A549 (cell line): ENCODE measurements around the gene DNALI1. TPM values are rescaled to one million over a fixed set of nuclear protein-coding genes. Genes with fewer than 3 reads are reported as not detected.

Source experiments
- ATAC-seq, 2 experiments: fragments of 200-7000 bp in 1 of 2; fragments of >200 bp in 1 of 2; cut with Nextera tagmentation in 1 of 2; cut with Tn5 transposase in 1 of 2; 3 replicates each; pipeline versions ENCODE4 v1.8.0 to v1.9.1; 2018 to 2020; ENCODE audit warnings: mild to moderate bottlenecking in 1 of 2, moderate library complexity in 1 of 2
- CTCF ChIA-PET: fragments of 300-600 bp; sonication (Branson Sonifier 250); formaldehyde crosslinking; extraction: SDS; loops from one replicate; lab custom pipeline; 2021; ENCODE audit warnings: antibody characterized with exemption, inconsistent platforms; lab: Yijun Ruan, JAX
- POLR2A ChIA-PET: fragments of 350-600 bp; formaldehyde crosslinking; extraction: SDS; loops from one replicate; lab custom pipeline; 2021; ENCODE audit warnings: antibody characterized with exemption, inconsistent platforms; lab: Yijun Ruan, JAX
- DNase-seq, 2 experiments: peaks; one replicate each; pipeline versions ENCODE4 v3.0.0 to v3.0.0-alpha.2; 2011 to 2016; ENCODE audit warnings: low read depth in 1 of 2, low spot score in 1 of 2
- FAIRE-seq: peaks from 2 replicates; lab custom pipeline; 2011; peaks lifted over from hg19 to GRCh38; lab: Jason Lieb, UNC
- H3K27ac ChIP-seq, 2 experiments: fragments of >200 bp; sonication (Bioruptor Twin); formaldehyde crosslinking; 3 replicates each; pipeline ENCODE4 v1.5.1; 2016 to 2017
- H3K4me1 ChIP-seq: fragments of >200 bp; sonication (Bioruptor Twin); formaldehyde crosslinking; 3 replicates; pipeline ENCODE4 v1.6.1; 2016
- H3K4me2 ChIP-seq: fragments of >200 bp; sonication (Bioruptor Twin); formaldehyde crosslinking; 3 replicates; pipeline ENCODE4 v1.6.1; 2016
- H3K4me3 ChIP-seq: fragments of >200 bp; sonication (Bioruptor Twin); formaldehyde crosslinking; 3 replicates; pipeline ENCODE4 v1.5.1; 2016
- H3K9me3 ChIP-seq: fragments of >200 bp; sonication (Bioruptor Twin); formaldehyde crosslinking; 3 replicates; pipeline ENCODE4 v1.6.1; 2016
- CBX2 ChIP-seq: fragments of 200-600 bp; sonication (generic); IDR thresholded peaks from 2 replicates; pipeline ENCODE4 v1.6.1; 2016; ENCODE audit warnings: low read depth, mild to moderate bottlenecking, borderline replicate concordance
- CBX8 ChIP-seq: fragments of 200-600 bp; sonication (generic); IDR thresholded peaks from 2 replicates; pipeline ENCODE4 v1.6.1; 2016
- CHD4 ChIP-seq: fragments of 200-600 bp; sonication (generic); IDR thresholded peaks from 2 replicates; pipeline ENCODE4 v1.6.1; 2016; ENCODE audit warnings: antibody characterized with exemption, mild to moderate bottlenecking, borderline replicate concordance
- EHF ChIP-seq: fragments of 250-450 bp; sonication (Bioruptor Pico); IDR thresholded peaks from 2 replicates; pipeline ENCODE4 v1.5.0; 2020; ENCODE audit warnings: mild to moderate bottlenecking
- EP300 ChIP-seq, 2 experiments: fragments of >200 bp; sonication (Bioruptor Twin); formaldehyde crosslinking; IDR thresholded peaks; 2 replicates in 1 of 2; 3 replicates in 1 of 2; pipeline ENCODE4 v1.6.1; 2016 to 2017
- ESRRA ChIP-seq: fragments of 150-350 bp; IDR thresholded peaks from 2 replicates; pipeline ENCODE4 v1.6.1; 2014; ENCODE audit warnings: mild to moderate bottlenecking, low read length, borderline replicate concordance
- FOSB ChIP-seq: fragments of 250-450 bp; sonication (Bioruptor Pico); IDR thresholded peaks from 2 replicates; pipeline ENCODE4 v1.5.0; 2020; ENCODE audit warnings: mild to moderate bottlenecking, moderate library complexity
- HEYL ChIP-seq: fragments of 250-450 bp; sonication (Bioruptor Pico); IDR thresholded peaks from 2 replicates; pipeline ENCODE4 v1.8.0; 2021; ENCODE audit warnings: mild to moderate bottlenecking, moderate library complexity
- HOXA7 ChIP-seq: fragments of 250-450 bp; sonication (Bioruptor Pico); IDR thresholded peaks from 2 replicates; pipeline ENCODE4 v1.5.0; 2020; ENCODE audit warnings: mild to moderate bottlenecking, moderate library complexity
- HOXB5 ChIP-seq: fragments of 250-450 bp; sonication (Bioruptor Pico); IDR thresholded peaks from 2 replicates; pipeline ENCODE4 v1.5.0; 2020; ENCODE audit warnings: mild to moderate bottlenecking, moderate library complexity
- JUN ChIP-seq, 2 experiments: fragments of >200 bp; sonication (Bioruptor Twin); formaldehyde crosslinking; IDR thresholded peaks; 2 replicates in 1 of 2; 3 replicates in 1 of 2; pipeline ENCODE4 v1.6.1; 2016 to 2017
- JUNB ChIP-seq: fragments of >200 bp; sonication (Bioruptor Twin); formaldehyde crosslinking; IDR thresholded peaks from 2 replicates; pipeline ENCODE4 v1.6.1; 2016
- KDM5A ChIP-seq: fragments of 200-600 bp; sonication (generic); IDR thresholded peaks from 2 replicates; pipeline ENCODE4 v1.6.1; 2016; ENCODE audit warnings: antibody characterized with exemption, mild to moderate bottlenecking
- MAFK ChIP-seq: fragments of 450-650 bp; IDR thresholded peaks from 2 replicates; pipeline ENCODE4 v1.6.1; 2014; ENCODE audit not compliant: partially characterized antibody
- MAZ ChIP-seq: fragments of 150-350 bp; IDR thresholded peaks from 2 replicates; pipeline ENCODE4 v1.6.1; 2014; ENCODE audit warnings: antibody characterized with exemption, low read depth, low read length, borderline replicate concordance
- MYC ChIP-seq: IDR thresholded peaks from 2 replicates; pipeline ENCODE4 v1.6.1; 2012; ENCODE audit warnings: mild to moderate bottlenecking, inconsistent platforms, low read length, improper control_type of control experiment, borderline replicate concordance
- NFE2L2 ChIP-seq: fragments of 150-350 bp; conservative IDR thresholded peaks from 2 replicates; pipeline ENCODE4 v1.6.1; 2014; ENCODE audit warnings: low read length
- NR3C1 ChIP-seq: fragments of >200 bp; sonication (Bioruptor Twin); formaldehyde crosslinking; IDR thresholded peaks from 3 replicates; pipeline ENCODE4 v1.6.1; 2017
- POLR2A ChIP-seq: IDR thresholded peaks from 2 replicates; pipeline ENCODE4 v1.6.1; 2012; ENCODE audit warnings: mild to moderate bottlenecking, low read length
- POLR2AphosphoS2 ChIP-seq: conservative IDR thresholded peaks from 2 replicates; pipeline ENCODE4 v1.6.1; 2012; ENCODE audit warnings: low read length, improper control_type of control experiment, inconsistent platforms
- RAD21 ChIP-seq, 2 experiments: fragments of >200 bp in 1 of 2; sonication (Bioruptor Twin) in 1 of 2; formaldehyde crosslinking in 1 of 2; IDR thresholded peaks in 1 of 2; conservative IDR thresholded peaks in 1 of 2; 2 replicates in 1 of 2; 3 replicates in 1 of 2; pipeline ENCODE4 v1.6.1; 2012 to 2018; ENCODE audit warnings: inconsistent platforms in 1 of 2
- RARB ChIP-seq: fragments of 250-450 bp; sonication (Bioruptor Pico); IDR thresholded peaks from 2 replicates; pipeline ENCODE4 v1.8.0; 2021; ENCODE audit warnings: mild to moderate bottlenecking, moderate library complexity
- RCOR1 ChIP-seq: fragments of 150-350 bp; IDR thresholded peaks from 2 replicates; pipeline ENCODE4 v1.6.1; 2014; ENCODE audit warnings: antibody characterized with exemption, low read length, low read depth
- SREBF2 ChIP-seq: fragments of 450-650 bp; IDR thresholded peaks from 2 replicates; pipeline ENCODE4 v1.6.1; 2014; ENCODE audit warnings: mild to moderate bottlenecking, moderate library complexity
- ZC3H11A ChIP-seq: fragments of 450-650 bp; IDR thresholded peaks from 2 replicates; pipeline ENCODE4 v1.6.1; 2014; ENCODE audit warnings: antibody characterized with exemption, mild to moderate bottlenecking
- ZFP36 ChIP-seq: fragments of 450-650 bp; IDR thresholded peaks from 2 replicates; pipeline ENCODE4 v1.6.1; 2014; ENCODE audit warnings: borderline replicate concordance; ENCODE audit not compliant: partially characterized antibody
- WGBS: methylation state at CpG from one replicate; pipeline ENCODE4 v1.1.6; 2017; ENCODE audit errors: missing lambda C conversion rate; 5-methylcytosine and 5-hydroxymethylcytosine counted together
- polyA plus RNA-seq, 4 experiments: library from polyadenylated mRNA; depleted of rRNA in 3 of 4; stranded (reverse); fragments of >200 nt; fragmentation: RNase III in 1 of 4; extraction: RNeasy Plus Mini Kit Qiagen cat#74134 plus additional on column Dnase treatment in 1 of 4; gene quantifications; 2 replicates in 3 of 4; 3 replicates in 1 of 4; pipeline ENCODE4 v1.2.3, GENCODE V29; 2011 to 2017
- TF ChIP-seq, protein P1 (sequence below): fragments of >200 bp; sonication (Bioruptor Twin); formaldehyde crosslinking; IDR thresholded peaks from 3 replicates; pipeline ENCODE4 v1.5.1; 2016
- TF ChIP-seq, protein P2 (sequence below): fragments of >200 bp; sonication (Bioruptor Twin); formaldehyde crosslinking; IDR thresholded peaks from 3 replicates; pipeline ENCODE4 v1.6.1; 2016
- TF ChIP-seq, protein P3 (sequence below): fragments of 150-350 bp; IDR thresholded peaks from 2 replicates; pipeline ENCODE4 v1.6.1; 2014; ENCODE audit warnings: low read depth, mild to moderate bottlenecking, low read length
- TF ChIP-seq, protein P4 (sequence below): fragments of >200 bp; sonication (Bioruptor Twin); formaldehyde crosslinking; IDR thresholded peaks from 2 replicates; pipeline ENCODE4 v1.6.1; 2016

Gene DNALI1
- polyA plus RNA-seq, 2 of the 4 experiments (the other 2 are of a cell fraction), result not detected

DNA sequence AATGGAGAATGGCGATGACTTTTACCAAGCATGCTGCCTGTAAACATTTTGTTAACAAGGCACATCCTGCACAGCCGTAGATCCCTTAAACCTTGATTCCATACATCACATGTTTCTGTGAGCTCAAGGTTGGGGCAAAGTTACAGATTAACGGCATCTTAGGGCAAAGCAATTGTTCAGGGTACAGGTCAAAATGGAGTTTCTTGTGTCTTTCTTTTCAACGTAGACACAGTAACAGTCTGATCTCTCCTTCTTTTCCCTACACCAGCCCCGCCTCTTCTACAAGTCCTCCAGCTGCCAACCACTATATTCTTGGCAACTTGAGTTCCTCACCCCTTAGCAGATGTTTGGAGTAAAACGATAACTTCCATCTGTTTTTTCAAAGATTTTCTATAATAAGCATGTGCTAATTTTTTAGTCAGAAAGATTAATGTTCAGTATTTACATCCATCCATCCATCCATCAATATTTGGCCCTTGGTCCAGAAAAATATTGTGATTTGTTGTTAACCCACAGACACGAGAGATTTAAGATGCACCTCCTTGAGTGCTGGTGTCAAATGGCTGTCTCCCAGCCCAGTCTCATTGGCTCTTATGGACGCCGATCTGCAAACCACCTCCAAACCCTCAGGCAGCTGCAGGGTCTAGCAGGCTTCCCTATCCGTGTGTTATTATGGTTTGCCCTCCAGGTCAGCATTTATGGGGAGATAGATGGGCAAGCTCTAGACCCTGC lies 3.8 kb downstream of the DNALI1 start:
- DNase-seq (no peak), ATAC-seq (peak in 1 of 2 experiments; percentile 7; a peak in 1 of 6 replicates), FAIRE-seq (no peak)
- H3K4me3 ChIP-seq, result no peak overlapping the region
- no peaks in the 10 kb centered on the region for H3K4me1 ChIP-seq
- ChIA-PET POLR2A (no interaction called here), CTCF (no interaction called here)
- H3K4me2 ChIP-seq, result no peak overlapping the region
- H3K9me3 ChIP-seq, result no peaks in the 10 kb centered on the region
- no peak overlapping the region for H3K27ac ChIP-seq
- WGBS, result 82% methylated on average over 10 of the region's 10 CpGs
- TF ChIP-seq NR3C1 (no peak), EP300 (IDR thresholded peaks at IDR 0.05) (no peak), NFE2L2 (no peak), MYC (no peak), MAFK (no peak), JUN (IDR thresholded peaks at IDR 0.05) (no peak), EHF (CRISPR knock-in tag) (no peak), FOSB (CRISPR knock-in tag) (no peak), JUNB (no peak), HOXB5 (CRISPR knock-in tag) (no peak)
- TF ChIP-seq, protein P1, sequence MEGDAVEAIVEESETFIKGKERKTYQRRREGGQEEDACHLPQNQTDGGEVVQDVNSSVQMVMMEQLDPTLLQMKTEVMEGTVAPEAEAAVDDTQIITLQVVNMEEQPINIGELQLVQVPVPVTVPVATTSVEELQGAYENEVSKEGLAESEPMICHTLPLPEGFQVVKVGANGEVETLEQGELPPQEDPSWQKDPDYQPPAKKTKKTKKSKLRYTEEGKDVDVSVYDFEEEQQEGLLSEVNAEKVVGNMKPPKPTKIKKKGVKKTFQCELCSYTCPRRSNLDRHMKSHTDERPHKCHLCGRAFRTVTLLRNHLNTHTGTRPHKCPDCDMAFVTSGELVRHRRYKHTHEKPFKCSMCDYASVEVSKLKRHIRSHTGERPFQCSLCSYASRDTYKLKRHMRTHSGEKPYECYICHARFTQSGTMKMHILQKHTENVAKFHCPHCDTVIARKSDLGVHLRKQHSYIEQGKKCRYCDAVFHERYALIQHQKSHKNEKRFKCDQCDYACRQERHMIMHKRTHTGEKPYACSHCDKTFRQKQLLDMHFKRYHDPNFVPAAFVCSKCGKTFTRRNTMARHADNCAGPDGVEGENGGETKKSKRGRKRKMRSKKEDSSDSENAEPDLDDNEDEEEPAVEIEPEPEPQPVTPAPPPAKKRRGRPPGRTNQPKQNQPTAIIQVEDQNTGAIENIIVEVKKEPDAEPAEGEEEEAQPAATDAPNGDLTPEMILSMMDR, result no peak
- TF ChIP-seq, protein P2, sequence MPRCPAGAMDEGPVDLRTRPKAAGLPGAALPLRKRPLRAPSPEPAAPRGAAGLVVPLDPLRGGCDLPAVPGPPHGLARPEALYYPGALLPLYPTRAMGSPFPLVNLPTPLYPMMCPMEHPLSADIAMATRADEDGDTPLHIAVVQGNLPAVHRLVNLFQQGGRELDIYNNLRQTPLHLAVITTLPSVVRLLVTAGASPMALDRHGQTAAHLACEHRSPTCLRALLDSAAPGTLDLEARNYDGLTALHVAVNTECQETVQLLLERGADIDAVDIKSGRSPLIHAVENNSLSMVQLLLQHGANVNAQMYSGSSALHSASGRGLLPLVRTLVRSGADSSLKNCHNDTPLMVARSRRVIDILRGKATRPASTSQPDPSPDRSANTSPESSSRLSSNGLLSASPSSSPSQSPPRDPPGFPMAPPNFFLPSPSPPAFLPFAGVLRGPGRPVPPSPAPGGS, result no peak

DNA sequence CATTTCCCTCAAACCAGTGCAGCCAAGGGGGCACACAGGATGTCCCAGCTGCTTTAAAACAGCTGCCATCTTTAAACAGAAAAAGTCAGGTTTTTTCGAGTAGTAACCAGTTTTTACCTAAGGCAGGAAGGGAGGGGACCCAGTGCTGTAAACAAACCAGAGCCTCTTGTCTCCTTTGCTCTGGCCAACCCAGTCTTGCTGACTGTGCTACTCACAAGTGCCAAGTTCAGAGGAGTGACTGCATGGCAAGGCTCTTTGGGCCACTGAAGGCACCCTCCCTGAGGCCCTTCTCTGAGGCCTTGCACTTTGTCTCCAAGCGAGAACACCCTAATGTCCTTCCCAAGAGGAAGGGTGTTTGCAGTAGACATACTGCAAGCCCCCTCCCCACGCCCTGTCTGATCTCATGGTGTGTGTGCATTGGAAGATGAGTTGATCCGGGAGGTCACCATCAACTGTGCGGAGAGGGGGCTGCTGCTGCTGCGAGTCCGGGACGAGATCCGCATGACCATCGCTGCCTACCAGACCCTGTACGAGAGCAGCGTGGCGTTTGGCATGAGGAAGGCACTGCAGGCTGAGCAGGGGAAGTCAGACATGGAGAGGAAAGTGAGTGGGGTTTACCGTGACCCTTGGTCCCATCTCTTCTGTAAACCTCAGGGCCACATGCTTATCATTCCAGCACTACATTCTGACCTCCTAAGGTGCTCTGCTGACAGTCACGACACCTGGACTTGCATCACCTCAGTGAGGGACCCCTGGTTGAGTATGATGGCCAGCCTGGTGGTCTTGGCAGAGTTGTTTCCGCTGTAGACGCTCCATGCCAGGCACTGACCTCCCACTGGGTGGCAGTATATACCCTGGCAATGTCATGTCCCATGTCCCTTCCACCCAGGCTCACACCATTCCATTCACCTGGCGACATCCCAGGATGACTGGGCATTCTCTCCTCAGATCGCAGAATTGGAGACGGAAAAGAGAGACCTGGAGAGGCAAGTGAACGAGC lies 4.7 kb downstream of the DNALI1 start:
- no peak overlapping the region for H3K4me2 ChIP-seq
- CTCF ChIA-PET, result interaction anchor here (0.9 to 1.1 kb wide), 4 partner anchors 7 to 124 kb away, joined by 3 to 7 read pairs (median 4); partner anchors contain the start of genes MEAF6 and SNIP1
- no peak for FAIRE-seq
- no peak for TF ChIP-seq CHD4
- TF ChIP-seq JUN (IDR thresholded peaks at IDR 0.05), result 0 out of 5 replicates have a peak, but pooled peaks of 1 of the 2 experiments have one; percentile 23
- TF ChIP-seq MAZ, result no peak
- no peak for TF ChIP-seq CBX2
- TF ChIP-seq RAD21 (conservative IDR thresholded peaks at IDR 0.05 in 1 of 2, IDR thresholded peaks at IDR 0.05 in 1 of 2), result peak; percentile 43 to 67; a peak in 4 of 5 replicates
- TF ChIP-seq SREBF2, result no peak
- TF ChIP-seq, protein P3, sequence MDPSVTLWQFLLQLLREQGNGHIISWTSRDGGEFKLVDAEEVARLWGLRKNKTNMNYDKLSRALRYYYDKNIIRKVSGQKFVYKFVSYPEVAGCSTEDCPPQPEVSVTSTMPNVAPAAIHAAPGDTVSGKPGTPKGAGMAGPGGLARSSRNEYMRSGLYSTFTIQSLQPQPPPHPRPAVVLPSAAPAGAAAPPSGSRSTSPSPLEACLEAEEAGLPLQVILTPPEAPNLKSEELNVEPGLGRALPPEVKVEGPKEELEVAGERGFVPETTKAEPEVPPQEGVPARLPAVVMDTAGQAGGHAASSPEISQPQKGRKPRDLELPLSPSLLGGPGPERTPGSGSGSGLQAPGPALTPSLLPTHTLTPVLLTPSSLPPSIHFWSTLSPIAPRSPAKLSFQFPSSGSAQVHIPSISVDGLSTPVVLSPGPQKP, result no peak
- TF ChIP-seq MYC, result no peak
- TF ChIP-seq HOXA7 (CRISPR knock-in tag), result no peak
- no peak for TF ChIP-seq POLR2A
- no peak for TF ChIP-seq ZC3H11A
- TF ChIP-seq CBX8, result no peak
- no peak for TF ChIP-seq FOSB (CRISPR knock-in tag)
- no peak for TF ChIP-seq RARB (CRISPR knock-in tag)
- TF ChIP-seq HEYL (CRISPR knock-in tag), result no peak
- TF ChIP-seq ZFP36, result no peak
- TF ChIP-seq ESRRA, result no peak
- TF ChIP-seq KDM5A, result no peak
- no peak for TF ChIP-seq RCOR1
- no peak for TF ChIP-seq POLR2AphosphoS2
- TF ChIP-seq HOXB5 (CRISPR knock-in tag), result no peak
- TF ChIP-seq, protein P4, sequence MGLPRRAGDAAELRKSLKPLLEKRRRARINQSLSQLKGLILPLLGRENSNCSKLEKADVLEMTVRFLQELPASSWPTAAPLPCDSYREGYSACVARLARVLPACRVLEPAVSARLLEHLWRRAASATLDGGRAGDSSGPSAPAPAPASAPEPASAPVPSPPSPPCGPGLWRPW, result no peak

More for the DNA sequence above, 4.7 kb downstream of the DNALI1 start:
- POLR2A ChIA-PET, result no interaction called here
- WGBS, result 74% methylated on average over 20 of the region's 21 CpGs
- H3K4me3 ChIP-seq, result no peak overlapping the region
- peak overlapping the region in 1 of 2 experiments; percentile 34; a peak in 1 of 6 replicates for H3K27ac ChIP-seq
- no peaks in the 10 kb centered on the region for H3K4me1 ChIP-seq
- peak; percentile 69 to 82; a peak in 4 of 6 replicates for ATAC-seq
- peak; percentile 47 to 61 for DNase-seq
- H3K9me3 ChIP-seq, result no peaks in the 10 kb centered on the region
